NCI-H345 (cell line): ENCODE data around the gene EAPP.
"Not testable (repeated sequence)": the region's sequence is repeated elsewhere in the genome, so short reads cannot be mapped to it uniquely, and the experiment has no call there.

Experiments
- DNase-seq: peaks from one replicate; lab custom pipeline; 2025; lab: John Stamatoyannopoulos, UW

Gene EAPP

DNA sequence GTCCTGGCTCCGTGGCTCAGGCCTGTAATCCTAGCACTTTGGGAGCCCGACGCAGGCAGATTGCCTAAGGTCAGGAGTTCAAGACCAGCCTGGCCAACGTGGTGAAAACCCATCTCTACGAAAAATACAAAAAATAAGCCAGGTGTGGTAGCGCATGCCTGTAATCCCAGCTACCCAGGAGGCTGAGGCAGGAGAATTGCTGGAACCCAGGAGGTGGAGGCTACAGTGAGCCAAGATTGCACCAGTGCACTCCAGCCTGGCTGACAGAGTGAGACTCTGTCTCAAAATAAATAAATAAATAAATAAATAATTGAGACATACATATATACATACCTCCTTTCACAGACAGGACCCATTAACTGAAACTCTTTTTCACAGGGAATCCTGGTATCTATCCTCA is 1.4 kb downstream of the EAPP start:
- not testable (repeated sequence) for DNase-seq

DNA sequence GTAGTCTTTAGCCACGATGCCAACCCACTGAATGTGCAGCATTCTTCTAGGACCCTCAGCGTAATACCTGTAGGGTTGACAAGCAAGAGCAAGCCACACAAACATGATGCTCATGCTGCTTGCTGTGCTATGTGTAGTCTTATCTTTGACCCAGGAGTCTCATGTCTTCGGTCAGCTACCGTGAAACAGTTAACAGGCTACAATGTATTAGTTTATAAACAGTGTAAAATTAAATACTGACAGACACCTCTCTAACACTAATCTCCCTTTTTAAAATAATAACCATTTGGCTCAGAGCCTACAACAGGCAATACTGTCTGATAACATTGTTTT is 1.9 kb downstream of the EAPP start:
- DNase-seq, result no peak

DNA sequence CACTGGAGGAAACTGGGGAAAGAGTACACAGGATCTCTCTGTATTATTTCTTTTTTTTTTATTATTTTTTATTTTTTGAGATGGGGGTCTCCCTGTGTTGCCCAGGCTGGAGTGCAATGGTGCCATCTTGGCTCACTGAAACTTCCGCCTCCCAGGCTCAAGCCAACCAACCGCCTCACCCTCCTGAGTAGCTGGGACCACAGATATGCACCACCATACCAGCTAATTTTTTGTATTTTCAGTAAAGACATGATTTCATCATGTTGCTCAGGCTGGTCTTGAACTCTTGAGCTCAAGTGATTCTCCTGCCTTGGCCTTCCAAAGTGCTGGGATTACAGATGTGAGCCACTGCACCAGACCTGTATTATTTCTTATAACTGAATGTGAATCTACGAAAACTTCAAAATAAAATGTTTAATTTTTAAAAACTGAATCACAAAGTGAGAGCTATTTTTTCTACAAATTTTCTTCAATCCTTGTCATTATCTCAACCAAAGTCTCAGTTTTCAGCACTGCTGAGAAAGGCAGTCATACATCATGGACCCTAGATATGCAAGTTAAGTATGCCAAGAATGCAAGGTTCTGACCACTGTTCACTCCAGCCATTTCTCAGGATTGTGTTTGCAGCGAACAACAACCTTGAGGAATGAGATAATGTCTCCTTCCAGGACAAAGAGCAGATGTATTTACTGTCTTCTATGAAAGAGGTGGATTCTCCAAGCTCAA is 2.4 kb downstream of the EAPP start:
- DNase-seq, result no peak

DNA sequence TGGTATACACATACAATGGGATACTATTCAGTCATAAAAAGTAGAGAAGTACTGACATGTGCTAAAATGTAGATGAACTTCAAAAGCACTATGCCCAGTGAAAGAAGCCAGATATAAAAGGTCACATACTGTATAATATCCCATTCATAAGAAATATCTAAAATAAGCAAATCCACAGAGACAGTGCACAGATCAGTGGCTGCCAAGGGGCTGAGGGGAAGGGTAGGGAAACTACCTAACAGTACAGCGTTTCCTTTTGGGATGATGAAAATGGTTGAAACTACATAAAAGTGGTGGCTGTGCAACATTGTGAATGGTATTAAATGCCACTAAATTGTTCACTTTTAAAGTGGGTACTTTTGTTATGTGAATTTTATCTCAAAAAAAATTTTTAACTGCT is 11.9 kb downstream of the EAPP start:
- DNase-seq, result no peak

DNA sequence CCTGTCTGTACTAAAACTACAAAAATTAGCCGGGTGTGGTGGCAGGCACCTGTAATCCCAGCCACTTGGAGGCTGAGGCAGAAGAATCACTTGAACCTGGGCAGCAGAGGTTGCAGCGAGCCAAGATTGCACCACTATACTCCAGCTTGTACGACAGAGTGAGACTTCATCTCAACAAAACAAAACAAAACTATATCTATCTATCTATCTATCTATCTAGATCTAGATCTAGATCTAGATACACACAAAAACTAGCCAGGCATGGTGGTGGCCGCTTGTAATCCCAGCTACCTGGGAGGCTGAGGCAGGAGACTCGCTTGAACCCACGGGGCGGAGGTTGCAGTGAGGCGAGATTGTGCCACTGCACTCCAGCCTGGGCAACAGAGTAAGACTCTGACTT is 15.3 kb downstream of the EAPP start:
- not testable (repeated sequence) for DNase-seq

DNA sequence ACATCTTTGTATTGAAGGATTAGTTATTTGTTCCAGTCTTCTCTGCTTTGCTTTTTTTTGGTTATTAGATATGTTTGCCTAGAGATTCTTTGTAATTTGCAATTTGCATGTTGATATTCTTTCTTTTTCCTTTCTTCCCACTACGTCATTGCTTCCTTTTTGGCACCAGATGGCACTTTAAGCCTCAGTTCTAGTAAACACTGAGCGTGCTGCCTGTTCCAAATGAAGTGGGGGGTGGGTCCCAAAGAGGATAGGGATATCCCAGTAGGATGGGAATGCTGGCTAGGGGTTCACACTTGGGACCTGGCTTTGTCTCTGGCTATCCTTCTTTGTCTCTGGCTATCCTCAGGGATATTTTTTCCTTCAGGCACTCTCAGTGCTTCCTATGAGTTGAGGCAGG is 17.0 kb downstream of the EAPP start:
- DNase-seq, result no peak

DNA sequence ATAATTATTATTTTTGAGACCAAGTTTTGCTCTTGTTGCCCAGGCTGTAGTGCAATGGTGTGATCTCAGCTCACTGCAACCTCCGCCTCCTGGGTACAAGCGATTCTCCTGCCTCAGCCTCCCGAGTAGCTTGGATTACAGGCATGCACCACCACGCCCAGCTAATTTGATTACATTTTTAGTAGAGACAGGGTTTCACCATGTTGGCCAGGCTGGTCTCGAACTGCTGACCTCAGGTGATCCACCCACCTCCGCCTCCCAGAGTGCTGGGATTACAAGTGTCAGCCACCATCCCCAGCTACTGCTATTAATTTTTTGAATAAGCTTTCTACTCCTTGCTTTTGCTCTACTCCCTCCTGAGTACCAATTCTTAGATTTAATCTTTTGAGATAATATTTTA is 18.4 kb downstream of the EAPP start:
- not testable (repeated sequence) for DNase-seq

DNA sequence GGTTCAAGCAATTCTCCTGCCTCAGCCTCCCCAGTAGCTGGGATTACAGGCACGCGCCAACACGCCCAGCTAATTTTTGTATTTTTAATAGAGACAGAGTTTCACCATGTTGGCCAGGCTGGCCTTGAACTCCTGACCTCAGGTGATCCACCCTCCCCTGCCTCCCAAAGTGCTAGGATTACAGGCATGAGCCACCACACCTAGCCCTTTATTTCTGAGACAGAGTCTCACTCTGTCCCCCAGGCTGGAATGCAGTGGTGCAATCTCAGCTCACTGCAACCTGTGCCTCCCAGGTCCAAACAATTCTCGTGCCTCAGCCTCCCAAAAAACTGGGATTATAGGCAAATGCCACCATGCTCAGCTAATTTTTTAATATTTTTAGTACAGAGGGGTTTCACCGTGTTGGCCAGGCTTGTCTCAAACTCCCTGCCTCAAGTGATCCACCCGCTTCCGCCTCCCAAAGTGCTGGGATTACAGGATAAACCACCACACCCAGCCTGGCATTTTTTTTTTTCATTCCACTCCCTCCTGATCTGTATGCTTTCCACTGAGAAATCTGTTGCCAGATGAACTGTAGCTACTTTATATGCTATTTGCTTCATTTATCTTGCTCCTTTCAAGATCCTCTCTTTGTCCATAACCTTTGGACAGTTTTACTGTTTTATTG is 19.1 kb downstream of the EAPP start:
- not testable (repeated sequence) for DNase-seq

DNA sequence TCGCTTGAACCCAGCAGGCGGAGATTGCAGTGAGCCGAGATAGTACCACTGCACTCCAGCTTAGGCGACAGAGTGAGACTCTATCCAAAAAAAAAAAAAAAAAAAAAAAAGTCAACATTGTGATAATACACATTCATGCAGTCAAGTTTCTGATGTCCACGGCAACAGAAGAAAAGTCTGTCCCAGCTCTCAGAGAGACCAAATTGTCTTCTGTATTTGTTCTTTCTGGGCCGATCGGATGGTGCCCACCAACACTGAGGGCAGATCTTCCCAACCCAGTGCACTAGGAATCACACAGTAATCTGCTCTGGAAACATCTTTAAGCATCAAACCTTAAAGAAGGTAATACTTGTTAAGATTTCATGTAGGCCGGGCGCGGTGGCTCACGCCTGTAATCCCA is 31.6 kb downstream of the EAPP start:
- DNase-seq, result no peak

DNA sequence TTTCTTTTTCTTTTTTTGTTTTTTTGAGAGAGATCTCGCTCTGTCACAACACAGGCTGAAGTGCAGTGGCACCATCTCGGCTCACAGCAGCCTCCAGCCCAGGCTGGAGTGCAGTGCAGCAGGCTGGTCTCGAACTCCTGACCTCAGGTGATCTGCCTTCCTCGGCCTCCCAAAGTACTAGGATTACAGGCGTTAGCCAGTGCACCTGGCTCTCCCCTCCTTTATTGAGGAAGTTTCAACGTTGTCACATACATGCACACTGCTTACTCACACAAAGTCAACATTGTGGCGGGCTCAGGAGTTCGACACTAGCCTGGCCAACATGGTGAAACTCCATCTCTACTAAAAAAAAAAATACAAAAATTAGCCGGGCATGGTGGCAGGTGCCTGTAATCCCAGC is 32.0 kb downstream of the EAPP start:
- DNase-seq, result no peak

DNA sequence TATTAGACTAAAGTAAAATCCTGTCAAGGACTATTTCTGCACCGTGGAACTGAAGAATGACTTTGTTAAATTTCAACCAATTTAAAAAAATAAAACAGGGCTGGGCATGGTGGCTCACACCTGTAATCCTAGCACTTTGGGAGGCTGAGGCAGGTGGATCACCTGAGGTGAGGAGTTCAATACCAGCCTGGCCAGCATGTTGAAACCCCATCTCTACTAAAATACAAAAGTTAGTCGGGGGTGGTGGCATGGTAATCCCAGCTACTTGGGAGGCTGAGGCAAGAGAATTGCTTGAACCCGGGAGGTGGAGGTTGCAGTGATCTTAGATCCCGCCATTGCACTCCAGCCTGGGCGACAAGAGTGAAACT is 34.4 kb downstream of the EAPP start:
- not testable (repeated sequence) for DNase-seq

DNA sequence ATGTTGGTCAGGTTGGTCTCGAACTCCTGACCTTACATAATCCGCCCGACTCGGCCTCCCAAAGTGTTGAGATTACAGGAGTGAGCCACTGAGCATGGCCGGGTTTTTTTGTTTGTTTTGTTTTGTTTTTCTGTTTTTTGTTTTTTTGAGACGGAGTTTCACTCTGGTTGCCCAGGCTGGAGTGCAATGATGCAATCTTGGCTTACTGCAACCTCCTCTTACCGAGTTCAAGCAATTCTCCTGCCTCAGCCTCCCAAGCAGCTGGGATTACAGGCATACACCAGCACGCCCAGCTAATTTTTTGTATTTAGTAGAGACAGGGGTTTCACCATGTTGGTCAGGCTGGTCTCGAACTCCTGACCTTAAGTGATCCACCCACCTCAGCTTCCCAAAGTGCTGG is 35.5 kb downstream of the EAPP start:
- DNase-seq, result not testable (repeated sequence)

DNA sequence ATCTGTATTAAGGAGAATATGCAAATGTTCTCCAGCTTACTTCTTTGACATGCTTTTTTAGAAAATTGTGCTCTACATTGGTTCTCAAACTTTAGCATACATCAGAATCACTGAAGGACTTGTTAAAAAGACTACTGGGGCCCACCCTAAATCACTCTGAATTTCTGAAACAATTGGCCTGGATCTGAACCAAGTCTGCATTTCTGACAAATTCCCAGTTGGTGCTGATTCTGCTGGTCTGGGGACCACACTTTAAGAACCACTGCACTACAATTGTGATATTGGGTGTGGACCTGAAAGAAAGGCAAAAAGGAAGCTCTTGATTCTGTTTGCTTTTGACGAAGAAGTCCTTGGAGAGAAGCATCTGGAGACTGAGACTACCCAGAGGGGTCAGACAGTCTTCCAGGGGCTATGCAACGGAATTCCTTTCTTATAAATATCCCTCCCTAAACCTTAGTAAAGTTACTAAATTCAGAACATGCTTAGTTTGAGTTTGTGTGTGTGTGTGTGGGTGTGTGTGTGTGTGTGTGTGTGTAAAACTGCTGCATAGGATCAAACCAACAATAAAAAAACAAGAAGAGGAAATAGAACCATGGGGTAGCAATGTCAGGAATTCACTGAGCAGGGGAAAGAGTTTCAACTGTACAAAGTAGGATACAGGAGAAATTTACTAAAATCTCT is 36.8 kb downstream of the EAPP start:
- no peak for DNase-seq

DNA sequence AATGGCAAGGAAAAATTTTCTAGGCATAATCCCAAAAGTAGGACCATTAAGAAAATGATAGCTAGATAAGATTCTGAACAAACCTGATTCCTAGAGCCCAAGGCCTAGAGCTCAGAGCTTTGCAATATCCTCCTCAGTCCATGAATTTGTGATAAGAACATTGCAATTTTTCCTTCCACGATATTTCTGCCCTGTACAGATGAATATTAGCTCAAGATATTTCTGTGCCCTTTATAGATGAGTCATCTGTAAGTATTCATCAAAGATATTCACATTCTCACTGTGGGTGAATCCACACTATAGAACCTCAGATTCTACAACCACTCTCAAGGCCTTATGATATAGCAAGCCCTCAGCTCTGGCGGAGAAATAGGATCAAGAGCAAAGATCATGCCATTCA is 37.5 kb downstream of the EAPP start:
- DNase-seq, result no peak

DNA sequence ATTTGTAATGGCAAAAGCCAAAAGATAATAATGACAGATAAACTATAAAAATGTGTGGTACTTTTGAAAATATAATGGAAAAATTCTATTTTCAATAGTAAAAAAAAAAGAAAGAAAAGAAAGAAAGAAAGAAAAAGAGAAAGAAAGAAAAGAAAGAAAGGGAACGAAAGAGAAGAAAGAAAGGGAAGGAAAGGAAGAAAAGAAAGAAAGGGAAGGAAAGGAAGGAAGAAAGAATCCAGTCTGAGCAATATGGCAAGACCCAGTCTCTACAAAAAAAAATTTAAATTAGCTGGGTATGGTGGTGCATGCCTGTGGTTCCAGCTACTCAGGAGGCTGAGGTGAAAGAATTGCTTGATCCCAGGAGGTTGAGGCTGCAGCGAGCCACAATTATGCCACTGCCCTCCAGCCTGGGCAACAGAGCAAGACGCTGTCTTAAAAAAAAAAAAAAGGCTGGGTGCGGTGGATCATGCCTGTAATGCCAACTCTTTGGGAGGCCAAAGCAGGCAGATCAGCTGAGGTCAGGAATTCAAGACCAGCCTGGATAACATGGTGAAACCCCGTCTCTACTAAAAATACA is 38.4 kb downstream of the EAPP start:
- DNase-seq, result no peak

DNA sequence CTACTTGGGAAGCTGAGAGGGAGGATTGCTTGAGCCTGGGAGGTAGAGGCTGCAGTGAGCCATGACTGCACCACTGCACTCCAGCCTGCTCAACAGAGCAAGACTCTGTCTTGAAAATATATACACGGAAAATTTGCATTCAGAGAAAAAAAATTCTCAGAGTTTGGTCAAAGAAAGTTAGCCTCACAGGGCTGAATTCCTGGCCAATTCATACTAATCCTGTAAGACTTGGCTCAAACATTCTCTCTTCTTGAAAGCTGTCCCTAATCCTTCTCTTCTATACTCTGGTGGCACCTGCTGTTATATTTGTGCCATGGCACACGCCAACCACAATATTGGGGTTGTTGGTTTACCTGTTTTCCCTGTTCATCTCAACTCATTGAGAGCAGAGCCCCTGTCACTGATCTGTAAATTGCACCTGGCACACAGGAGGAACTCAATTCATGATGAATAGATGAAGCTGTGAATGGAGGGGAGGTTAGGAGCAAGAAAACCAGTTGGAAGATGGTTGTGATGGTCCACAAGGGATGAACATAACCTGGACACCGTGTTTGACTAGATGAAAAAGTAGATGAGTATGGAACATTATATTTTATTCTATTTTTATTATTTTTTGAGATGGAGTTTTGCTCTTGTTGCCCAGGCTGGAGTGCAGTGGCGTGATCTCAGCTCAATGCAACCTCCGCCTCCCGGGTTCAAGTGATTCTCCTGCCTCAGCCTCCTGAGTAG is 40.7 kb downstream of the EAPP start:
- DNase-seq, result peak; percentile 72

DNA sequence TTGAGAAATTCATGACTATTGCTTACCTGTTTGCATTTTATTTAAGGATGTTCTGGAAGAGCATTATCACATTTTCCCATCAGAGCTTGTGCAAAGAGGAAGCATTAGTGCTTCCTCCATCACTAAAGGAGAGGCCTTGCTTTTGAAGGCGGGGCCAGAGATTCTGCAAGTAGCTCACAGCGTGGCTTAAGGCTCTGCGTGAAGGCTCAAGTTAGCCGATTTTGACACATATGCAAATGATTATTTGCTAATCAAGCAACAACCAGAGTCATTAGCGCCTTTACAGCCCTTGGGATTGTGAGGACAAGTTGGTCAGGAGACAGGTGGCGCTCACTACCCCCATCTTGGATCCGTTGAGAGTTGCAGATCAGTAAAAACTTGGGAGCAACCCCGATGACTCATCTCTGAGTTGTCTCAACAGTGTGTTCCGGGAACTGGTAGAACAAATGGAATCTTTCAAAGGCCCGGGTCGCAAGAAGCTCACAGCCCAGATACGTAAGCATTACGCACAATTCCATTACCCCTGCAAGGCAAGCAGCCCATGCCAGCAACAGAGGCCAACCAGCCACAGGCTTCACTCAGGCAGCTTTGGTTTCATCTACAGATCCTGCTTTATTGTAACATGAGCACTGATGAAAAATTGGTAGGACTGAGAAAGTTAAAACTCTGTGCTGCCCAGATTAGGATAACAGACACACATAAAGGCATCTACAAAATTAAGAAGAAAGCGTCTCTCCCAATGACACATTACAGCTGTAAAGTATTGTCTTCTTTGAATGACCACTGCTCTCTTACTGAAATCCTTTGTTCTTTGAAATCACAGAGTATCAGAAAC is 42.6 kb downstream of the EAPP start:
- no peak for DNase-seq

DNA sequence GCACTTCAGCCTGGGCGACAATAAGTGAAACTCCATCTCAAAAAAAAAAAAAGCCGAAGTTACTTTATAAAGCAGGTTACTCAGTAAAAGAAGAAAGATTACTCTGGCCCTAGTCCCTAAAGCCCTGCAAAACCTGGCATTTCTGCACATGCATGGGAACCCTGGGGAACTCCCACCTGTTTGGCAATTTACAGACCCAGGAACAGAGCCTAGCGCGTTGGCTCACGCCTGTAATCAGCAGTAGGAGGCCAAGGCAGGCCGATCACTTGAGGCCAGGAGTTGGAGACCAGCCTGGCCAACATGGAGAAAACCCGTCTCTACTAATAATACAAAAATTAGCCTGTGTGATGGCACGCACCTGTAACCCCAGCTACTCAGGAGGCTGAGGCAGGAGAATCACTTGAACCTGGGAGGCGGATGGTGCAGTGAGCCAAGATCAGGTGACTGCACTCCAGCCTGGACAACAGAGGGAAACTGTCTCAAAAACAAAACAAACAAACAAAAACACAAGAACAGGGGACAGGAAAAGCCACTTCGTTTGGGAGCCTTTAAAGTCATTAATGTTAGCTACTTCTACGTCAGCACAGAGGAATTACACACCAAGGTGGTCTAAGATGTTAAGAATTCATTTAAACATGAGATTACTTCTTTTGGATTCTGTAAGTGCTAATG is 43.4 kb downstream of the EAPP start:
- DNase-seq, result no peak

DNA sequence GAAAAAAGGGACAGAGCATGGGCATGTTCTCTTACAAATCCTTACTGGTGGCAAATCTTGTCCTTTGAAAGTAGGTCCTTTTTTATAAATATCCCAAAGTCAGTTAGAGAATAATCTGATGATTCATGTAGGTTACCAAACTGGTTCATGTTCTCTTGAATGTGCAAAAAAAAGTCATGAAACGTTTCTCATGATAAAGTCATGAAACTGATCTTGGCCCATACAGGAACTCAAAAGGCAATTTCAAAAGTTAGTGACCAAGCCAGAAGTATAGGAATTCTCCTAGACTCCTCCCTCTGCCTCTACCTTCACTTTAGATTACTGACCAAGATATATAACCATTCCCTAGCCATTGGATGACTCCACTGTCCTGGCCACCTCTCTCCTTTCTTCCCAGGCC is 50.2 kb downstream of the EAPP start:
- DNase-seq, result no peak

DNA sequence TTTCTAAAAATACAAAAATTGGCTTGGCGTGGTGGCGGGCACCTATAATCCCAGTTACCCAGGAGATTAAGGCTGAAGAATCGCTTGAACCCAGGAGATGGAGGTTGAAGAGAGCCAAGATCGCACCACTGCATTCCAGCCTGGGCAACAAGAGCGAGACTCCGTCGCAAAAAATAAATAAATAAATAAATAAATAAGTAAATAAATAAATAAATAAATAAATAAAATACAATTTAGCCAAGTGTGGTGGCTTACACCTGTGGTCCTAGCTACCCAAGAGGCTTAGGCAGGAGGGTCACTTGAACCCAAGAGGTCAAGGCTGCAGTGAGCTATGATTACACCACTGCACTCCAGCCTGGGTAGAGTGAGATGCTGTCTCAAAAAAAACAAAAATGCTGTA is 51.0 kb downstream of the EAPP start:
- DNase-seq, result no peak

DNA sequence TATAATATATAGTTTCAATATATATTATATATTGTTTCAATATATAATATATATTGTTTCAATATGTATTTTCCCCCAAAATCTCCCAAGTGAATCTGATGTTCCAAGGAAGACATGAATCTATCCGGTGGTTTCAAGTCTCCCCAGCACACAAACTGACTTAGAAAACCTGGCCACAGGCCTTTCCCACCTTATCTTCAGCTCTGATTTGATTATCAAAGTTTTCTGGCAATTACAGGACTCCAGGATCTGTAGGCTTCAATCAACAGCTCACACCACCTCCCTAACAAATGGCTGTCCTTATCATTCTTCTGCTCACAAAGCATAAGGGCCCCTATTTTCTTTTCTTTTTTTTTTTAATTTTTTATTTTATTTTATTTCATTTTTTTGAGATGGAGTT is 54.8 kb downstream of the EAPP start:
- no peak for DNase-seq
